MM.1S (cell line): ENCODE results near the gene FBXW9.

ENCODE experiments used
- DNase-seq: peaks from one replicate; pipeline ENCODE4 v3.0.0-alpha.2; 2015
- H2AFZ ChIP-seq: fragments of 300-600 bp; sonication (generic); 2 replicates; pipeline ENCODE4 v1.6.0; 2016; ENCODE audit warnings: antibody characterized with exemption, low read length
- H3F3A ChIP-seq: fragments of 300-600 bp; sonication (generic); 2 replicates; pipeline ENCODE4 v1.6.1; 2016; ENCODE audit warnings: mild to moderate bottlenecking, antibody characterized with exemption, low read length, moderate library complexity, mixed read lengths; ENCODE audit not compliant: insufficient read depth
- H3K27ac ChIP-seq: fragments of 300-600 bp; sonication (generic); 2 replicates; pipeline ENCODE4 v1.5.1; 2016; ENCODE audit warnings: mild to moderate bottlenecking, low read length
- H3K27me3 ChIP-seq: fragments of 300-600 bp; sonication (generic); replicated peaks from 2 replicates; pipeline ENCODE4 v1.6.0; 2016; ENCODE audit warnings: low read length; ENCODE audit not compliant: insufficient read depth
- H3K36me3 ChIP-seq: fragments of 300-600 bp; sonication (generic); replicated peaks from 2 replicates; pipeline ENCODE4 v1.6.1; 2016; ENCODE audit warnings: mild to moderate bottlenecking, low read length, mixed read lengths; ENCODE audit not compliant: insufficient read depth
- H3K4me1 ChIP-seq: fragments of 300-600 bp; sonication (generic); 2 replicates; pipeline ENCODE4 v1.6.1; 2016; ENCODE audit warnings: low read length, mixed read lengths
- H3K4me2 ChIP-seq: fragments of 300-600 bp; sonication (generic); 2 replicates; pipeline ENCODE4 v1.6.0; 2016; ENCODE audit warnings: low read depth, low read length
- H3K4me3 ChIP-seq: fragments of 300-600 bp; sonication (generic); 2 replicates; pipeline ENCODE4 v1.5.1; 2016; ENCODE audit warnings: low read length, mixed read lengths
- H3K79me2 ChIP-seq: fragments of 300-600 bp; sonication (generic); 2 replicates; pipeline ENCODE4 v1.6.1; 2016; ENCODE audit warnings: mixed run types, low read length, mixed read lengths
- H3K9ac ChIP-seq: fragments of 300-600 bp; sonication (generic); 2 replicates; pipeline ENCODE4 v1.6.1; 2016; ENCODE audit warnings: low read length, mixed read lengths
- H3K9me2 ChIP-seq: fragments of 300-600 bp; sonication (generic); replicated peaks from 2 replicates; pipeline ENCODE4 v1.6.1; 2016; ENCODE audit warnings: mild to moderate bottlenecking, low read length, mixed read lengths; ENCODE audit not compliant: insufficient read depth
- H3K9me3 ChIP-seq: fragments of 300-600 bp; sonication (generic); replicated peaks from 2 replicates; pipeline ENCODE4 v1.6.1; 2016; ENCODE audit warnings: mild to moderate bottlenecking, low read length, mixed read lengths; ENCODE audit not compliant: insufficient read depth
- H4K20me1 ChIP-seq: fragments of 300-600 bp; sonication (generic); 2 replicates; pipeline ENCODE4 v1.6.1; 2016; ENCODE audit warnings: mild to moderate bottlenecking, low read length, moderate library complexity, mixed read lengths; ENCODE audit not compliant: insufficient read depth
- CTCF ChIP-seq: fragments of 300-600 bp; sonication (generic); IDR thresholded peaks from 2 replicates; pipeline ENCODE4 v1.5.1; 2016; ENCODE audit warnings: antibody characterized with exemption, low read length, mixed read lengths
- EZH2 ChIP-seq: fragments of 300-600 bp; sonication (generic); optimal IDR thresholded peaks from 2 replicates; pipeline ENCODE3; 2017; ENCODE audit warnings: low read depth, mild to moderate bottlenecking, antibody characterized with exemption, low read length, mixed read lengths
- EZH2phosphoT487 ChIP-seq: fragments of 300-600 bp; sonication (generic); IDR thresholded peaks from 2 replicates; pipeline ENCODE4 v1.6.1; 2018; ENCODE audit warnings: antibody characterized with exemption, low read length

Gene FBXW9

GRCh38 chr19:12652219-12652618, 44.2 kb downstream of the FBXW9 start:
- Histone ChIP-seq H3K4me3 (no peak overlapping the region), H3K36me3 (no peaks in the 10 kb centered on the region), H3K4me1 (no peaks in the 10 kb centered on the region), H3K9ac (no peak overlapping the region), H3K9me2 (no peaks in the 10 kb centered on the region), H3K4me2 (no peak overlapping the region), H4K20me1 (no peaks in the 10 kb centered on the region), H3F3A (no peaks in the 10 kb centered on the region), H3K27me3 (no peaks in the 10 kb centered on the region), H2AFZ (no peak overlapping the region), H3K79me2 (no peaks in the 10 kb centered on the region), H3K27ac (no peak overlapping the region), H3K9me3 (no peaks in the 10 kb centered on the region)
- DNase-seq: no peak
- TF ChIP-seq EZH2phosphoT487: no peak
- no peak for TF ChIP-seq EZH2
- no peak for TF ChIP-seq CTCF

- Histone ChIP-seq H3K4me3 (no peak overlapping the region), H3K36me3 (no peaks in the 10 kb centered on the region), H3F3A (no peaks in the 10 kb centered on the region), H3K27ac (no peak overlapping the region), H3K9ac (no peak overlapping the region), H3K9me3 (no peaks in the 10 kb centered on the region), H3K9me2 (no peaks in the 10 kb centered on the region), H3K27me3 (no peaks in the 10 kb centered on the region), H4K20me1 (no peaks in the 10 kb centered on the region), H3K79me2 (no peaks in the 10 kb centered on the region), H3K4me1 (no peaks in the 10 kb centered on the region), H3K4me2 (no peak overlapping the region), H2AFZ (no peak overlapping the region)
- DNase-seq: no peak
- TF ChIP-seq EZH2 (no peak), CTCF (no peak), EZH2phosphoT487 (no peak)
These were observed 46.5 kb downstream of the FBXW9 start for GRCh38 chr19:12649941-12650340.

GRCh38 chr19:12648088-12648487, 48.3 kb downstream of the FBXW9 start:
- Histone ChIP-seq H3K9ac (no peak overlapping the region), H3K4me1 (no peaks in the 10 kb centered on the region), H3K9me2 (no peaks in the 10 kb centered on the region), H3K4me3 (no peak overlapping the region), H3K4me2 (no peak overlapping the region), H4K20me1 (no peaks in the 10 kb centered on the region), H2AFZ (no peak overlapping the region), H3F3A (no peaks in the 10 kb centered on the region), H3K36me3 (no peaks in the 10 kb centered on the region), H3K9me3 (no peaks in the 10 kb centered on the region), H3K79me2 (no peaks in the 10 kb centered on the region), H3K27me3 (no peaks in the 10 kb centered on the region), H3K27ac (no peak overlapping the region)
- TF ChIP-seq CTCF: no peak
- no peak for TF ChIP-seq EZH2phosphoT487
- TF ChIP-seq EZH2: no peak
- DNase-seq: no peak
